ENCODE results near the gene ELAVL3.
"Not testable (repeated sequence)": the region's sequence is repeated elsewhere in the genome, so short reads cannot be mapped to it uniquely, and the experiment has no call there.

The ELAVL3 gene

GRCh38 chr19:11486661-11487503, 6.0 kb upstream of the ELAVL3 start:
- no peak for DNase-seq

DNA sequence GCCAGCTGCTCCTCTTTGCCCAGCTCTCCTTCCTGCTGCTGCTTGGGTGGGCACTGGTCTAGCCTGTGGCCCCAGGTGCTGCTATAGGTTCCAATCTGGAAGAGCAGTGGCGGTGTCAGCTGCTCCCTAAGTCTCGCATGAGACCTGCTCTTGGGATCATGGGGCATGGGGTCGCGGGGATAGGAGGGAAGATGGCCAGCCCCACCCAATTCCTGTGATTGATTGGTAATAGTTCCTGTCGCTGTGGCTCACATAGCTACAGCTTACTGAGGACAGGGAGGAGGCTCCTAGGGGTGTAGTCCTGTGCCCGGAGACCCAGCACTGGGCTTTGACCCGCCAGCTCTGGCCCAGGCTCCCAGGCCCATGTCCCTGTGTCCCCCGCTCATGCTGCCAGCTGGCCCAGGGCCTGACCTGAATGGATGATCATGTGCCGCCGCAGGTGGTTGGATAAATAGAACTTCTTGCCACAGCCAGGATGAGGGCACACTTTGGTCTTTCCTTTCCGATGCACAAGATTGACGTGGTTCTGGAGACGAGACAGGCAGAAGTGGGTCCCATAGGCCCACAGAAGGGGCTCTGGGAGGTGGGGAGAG, 4.5 kb upstream of the ELAVL3 start:
- DNase-seq, result no peak

DNA sequence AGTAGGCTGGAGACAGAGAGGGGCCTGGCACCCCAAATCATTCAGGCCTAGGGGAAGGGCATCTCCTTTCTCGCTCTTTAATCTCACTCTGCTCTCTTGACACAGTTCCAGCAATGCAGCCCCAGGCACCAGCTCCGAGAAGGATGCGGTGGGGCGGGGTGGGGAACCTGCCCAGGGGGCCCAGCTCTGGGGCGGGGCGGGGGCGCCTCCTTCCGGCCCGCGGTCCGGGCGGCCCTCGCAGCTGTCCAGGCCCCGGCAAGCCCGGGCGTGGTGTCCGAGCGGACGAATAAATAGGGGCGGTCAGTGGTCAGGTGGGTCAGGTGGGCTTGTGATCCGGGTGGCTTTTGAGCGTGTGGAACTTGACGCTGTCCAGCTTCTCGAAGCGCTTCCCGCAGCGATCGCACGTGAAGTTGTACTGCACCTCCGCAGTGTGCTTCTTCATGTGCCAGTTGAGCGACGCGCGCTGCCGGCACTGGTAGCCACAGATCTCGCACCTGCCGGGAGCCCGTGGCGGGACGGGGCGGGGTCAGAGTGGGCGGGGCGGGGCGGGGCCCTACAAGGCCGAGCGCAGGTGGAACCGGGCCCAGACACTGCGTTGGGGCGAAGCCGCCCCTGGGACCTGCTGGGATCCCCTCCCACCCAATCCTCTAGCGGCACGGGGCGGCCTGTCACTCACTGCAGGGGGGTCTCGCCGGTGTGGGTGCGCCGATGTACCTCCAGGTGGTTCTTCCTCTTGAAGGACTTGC, 2.7 kb upstream of the ELAVL3 start:
- DNase-seq, result no peak

DNA sequence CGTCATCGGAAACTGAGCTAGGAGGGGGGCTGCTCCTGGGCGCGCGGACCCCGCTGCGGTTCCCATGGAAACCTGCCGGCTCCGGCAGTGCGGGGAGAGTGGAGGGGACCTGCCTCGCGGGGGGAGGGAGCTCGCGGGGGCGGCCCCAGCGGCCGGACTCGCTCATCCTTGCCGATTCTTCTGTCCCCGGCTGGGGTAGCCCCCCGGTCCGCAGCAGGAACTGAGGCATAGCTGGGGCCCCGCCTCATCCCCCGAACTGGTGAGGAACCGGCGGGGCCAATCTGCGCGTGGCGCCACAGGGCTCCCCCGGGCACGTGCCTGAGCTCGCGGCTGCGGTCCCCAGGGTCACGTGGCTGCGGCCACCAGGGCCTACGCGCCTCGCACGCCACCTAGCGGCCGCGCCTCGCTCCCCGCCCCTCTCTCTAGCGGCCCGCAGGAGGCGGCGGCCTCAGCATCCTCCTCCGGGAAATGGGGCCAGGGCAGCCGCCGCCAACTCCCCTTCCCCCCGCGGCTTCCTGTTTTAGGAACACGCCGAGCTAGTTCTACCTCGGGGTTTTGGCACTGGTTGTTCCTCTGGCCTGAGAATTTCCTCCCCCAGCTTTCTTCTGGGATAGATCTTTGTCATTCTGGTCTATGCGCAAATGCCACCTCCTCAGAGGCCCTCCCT, 1.7 kb upstream of the ELAVL3 start:
- peak; percentile 73 to 81 (median 78) for DNase-seq

DNA sequence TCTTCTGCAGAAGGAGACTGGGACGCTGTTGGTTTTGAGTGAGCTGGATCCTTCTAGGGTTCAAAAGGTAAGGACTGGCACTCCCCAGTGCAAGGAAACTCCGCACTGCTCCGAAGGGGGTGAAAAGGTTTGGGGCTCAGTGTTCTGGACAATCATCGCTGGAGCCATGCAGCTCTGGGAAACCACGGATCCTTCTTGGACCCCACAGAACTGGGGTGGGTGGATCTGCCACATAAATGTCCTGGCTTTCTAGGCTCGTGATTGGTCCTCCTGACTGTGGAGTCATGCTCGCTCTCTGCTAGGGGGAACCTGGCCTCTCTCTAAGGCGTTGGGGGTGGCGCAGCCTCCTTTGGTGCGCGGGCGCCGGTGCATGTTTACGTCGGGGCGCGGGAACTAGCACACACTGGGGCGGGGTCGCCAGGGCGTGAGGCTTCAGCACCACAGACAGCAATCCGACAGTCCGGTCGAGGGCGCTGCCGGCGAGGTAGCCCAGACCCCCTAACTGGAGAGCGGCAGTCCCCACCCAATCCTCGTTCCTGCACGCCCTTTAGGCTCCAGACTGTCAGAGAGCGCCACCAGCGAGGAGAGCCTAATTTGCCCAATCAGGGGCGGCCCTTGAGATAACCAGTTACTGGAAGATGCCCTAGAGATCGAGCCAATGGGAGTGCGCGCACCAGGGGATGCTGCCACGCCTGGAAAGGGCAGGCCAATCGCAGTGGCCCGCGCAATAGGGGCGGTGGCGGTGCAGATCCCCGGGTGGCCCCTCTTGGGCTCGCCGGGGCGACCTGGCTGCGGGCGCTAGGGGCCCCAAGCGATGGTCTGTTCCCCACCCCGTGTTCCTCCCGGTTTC, 913 bp upstream of the ELAVL3 start:
- DNase-seq, result peak in 2 of 4 experiments; percentile 53 to 64

GRCh38 chr19:11479898-11480714, 740 bp downstream of the ELAVL3 start:
- no peak for DNase-seq

DNA sequence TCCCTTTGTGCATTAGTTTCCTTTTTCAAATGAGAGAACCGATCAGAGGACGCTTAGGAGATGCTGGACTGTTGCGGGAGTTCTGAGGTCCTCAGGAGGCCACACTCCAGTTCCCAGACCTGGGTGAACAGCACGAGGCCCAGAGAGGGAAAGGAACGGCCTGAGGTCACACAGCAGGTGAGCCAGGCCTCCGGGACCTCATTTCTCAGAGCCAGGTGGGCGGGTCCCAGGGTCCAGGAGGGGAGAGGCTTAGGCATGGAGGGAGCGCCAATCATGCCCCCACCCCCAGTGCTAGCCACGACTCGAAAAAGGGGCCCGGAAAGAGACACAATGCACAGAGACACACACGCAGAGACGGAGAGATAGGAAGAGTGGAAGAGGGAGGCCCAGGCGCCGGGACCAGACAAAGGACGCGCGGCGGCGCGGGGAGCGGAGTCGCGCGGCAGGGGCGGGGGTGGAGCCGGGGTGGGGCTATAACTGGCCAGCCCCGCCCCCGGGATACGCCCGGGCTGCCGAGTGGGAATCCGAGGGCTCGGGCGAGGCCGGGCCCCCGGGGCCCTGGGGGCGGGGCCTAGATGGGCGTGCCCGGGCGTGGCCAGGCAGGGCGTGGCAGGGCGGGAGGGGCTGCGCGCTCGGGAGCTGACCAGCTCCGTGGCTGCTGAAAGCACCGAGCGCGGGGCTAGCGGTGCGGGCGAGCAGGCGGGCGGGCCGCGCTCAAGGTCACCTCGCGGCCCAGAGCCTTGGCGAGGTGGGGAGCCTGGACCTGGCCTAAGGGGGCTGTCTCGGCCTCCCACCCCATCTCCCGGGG, 1.6 kb downstream of the ELAVL3 start:
- no peak for DNase-seq

- DNase-seq, result no peak
Measured at GRCh38 chr19:11478167-11479089, 2.4 kb downstream of the ELAVL3 start.

GRCh38 chr19:11475861-11476260, 5.0 kb downstream of the ELAVL3 start:
- DNase-seq, result no peak

DNA sequence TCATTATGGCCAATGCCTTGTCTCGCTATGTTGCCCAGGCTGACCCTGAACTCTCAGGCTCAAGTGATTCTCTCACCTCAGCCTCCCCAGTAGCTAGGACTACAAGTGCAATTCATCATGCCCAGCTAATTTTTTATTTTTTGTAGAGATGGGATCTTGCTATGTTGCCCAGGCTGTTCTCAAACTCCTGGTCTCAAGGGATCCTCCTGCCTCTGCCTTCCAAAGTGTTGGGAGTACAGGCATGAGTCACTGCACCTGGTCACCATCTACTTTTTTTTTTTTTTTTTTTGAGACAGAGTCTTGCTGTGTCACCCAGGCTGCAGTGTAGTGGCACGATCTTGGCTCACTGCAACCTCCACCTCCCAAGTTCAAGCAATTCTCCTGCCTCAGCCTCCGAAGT, 5.5 kb downstream of the ELAVL3 start:
- DNase-seq, result not testable (repeated sequence)

DNA sequence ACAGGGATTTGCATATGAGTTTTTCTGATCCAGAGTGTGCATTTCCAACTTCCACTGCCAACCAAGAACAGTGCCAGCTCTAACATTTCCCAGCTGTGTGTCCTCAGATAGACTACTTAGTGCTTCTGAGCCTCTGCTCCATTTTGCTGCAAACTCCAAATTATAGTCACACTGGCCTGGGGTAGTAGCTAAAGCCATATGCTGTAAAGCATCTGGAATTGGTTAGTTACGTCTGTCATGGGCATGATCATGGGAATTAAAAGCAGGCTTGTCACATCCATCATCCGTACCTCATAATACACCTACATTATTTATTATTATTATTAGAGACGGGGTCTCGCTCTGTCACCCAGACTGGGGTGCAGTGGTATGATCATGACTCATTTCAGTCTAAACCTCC, 7.1 kb downstream of the ELAVL3 start:
- DNase-seq, result no peak

GRCh38 chr19:11468266-11468845, 12.5 kb downstream of the ELAVL3 start:
- DNase-seq, result not testable (repeated sequence)

GRCh38 chr19:11465600-11465999, 15.2 kb downstream of the ELAVL3 start:
- no peak for DNase-seq

DNA sequence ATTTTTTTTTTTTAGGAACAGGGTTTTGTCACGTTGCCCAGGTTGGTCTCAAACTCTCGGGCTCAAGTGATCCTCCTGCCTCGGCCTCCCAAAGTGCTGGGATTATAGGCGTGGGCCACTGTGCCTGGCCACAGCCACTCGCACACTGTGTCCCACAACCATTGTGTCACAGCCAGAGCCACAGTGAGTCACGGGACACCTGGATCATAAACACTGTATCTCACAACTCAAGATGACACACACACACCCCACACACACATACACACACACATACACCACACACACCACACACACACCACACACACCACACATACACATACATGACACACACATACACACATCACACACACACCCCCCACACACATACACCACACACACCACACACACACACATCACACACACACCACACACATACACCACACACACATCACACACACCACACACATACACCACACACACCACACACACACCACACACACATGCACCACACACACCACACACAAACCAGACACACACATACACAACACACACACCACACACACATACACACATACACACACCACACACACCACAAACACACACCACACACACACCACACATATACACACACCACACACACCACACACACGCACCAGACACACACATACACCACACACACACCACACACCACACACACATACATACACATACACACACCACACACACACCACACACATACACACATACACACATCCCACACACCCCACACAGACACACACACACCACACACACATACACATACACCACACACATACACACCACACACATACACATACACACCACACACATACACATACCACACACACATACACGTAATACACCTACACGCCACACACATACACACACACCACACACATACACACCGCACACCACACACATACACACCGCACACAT, 16.2 kb downstream of the ELAVL3 start:
- DNase-seq, result no peak

- DNase-seq, result no peak
Measured at GRCh38 chr19:11463391-11463790, 17.5 kb downstream of the ELAVL3 start.

- DNase-seq, result no peak
Measured at GRCh38 chr19:11461453-11461852, 19.4 kb downstream of the ELAVL3 start.

- no peak for DNase-seq
Measured at GRCh38 chr19:11460207-11460606, 20.6 kb downstream of the ELAVL3 start.

GRCh38 chr19:11458912-11459311, 21.9 kb downstream of the ELAVL3 start:
- DNase-seq, result not testable (repeated sequence)

Measured in activated CD4-positive, CD25-positive, alpha-beta regulatory T cell (primary cell).